Adrenal gland (tissue), 5 donors: ENCODE measurements around the gene AUNIP.

Source experiments
- CTCF ChIP-seq, 6 experiments: fragments of 450-650 bp in 4 of 6; fragments of 200-600 bp in 2 of 6; sonication (generic) in 1 of 6; IDR thresholded peaks; 1 replicate in 5 of 6; 2 replicates in 1 of 6; pipeline versions ENCODE4 v1.5.1 to v1.8.0; 2016 to 2021; ENCODE audit warnings: antibody characterized with exemption in 6 of 6, mild to moderate bottlenecking in 2 of 6, moderate library complexity in 1 of 6
- POLR2A ChIP-seq, 2 donors: fragments of 450-650 bp; IDR thresholded peaks; one replicate each; pipeline ENCODE4 v1.6.1; 2017; ENCODE audit warnings: antibody characterized with exemption in 2 of 2, mild to moderate bottlenecking in 2 of 2, moderate library complexity in 1 of 2
- donor health status: DM: no; HTN: no; CAD: no.

GRCh38 chr1:25809929-25810328, 49.3 kb downstream of the AUNIP start:
- no peak for TF ChIP-seq POLR2A (IDR thresholded peaks at IDR 0.05)
- TF ChIP-seq CTCF (IDR thresholded peaks at IDR 0.05) = no peak
